Ishikawa (cell line): Measurements from ENCODE around the gene MPDZ.
A peak's percentile ranks its signal among the peaks of the same experiment; 100 is the strongest.

ENCODE experiments used
- CEBPB ChIP-seq: IDR thresholded peaks from 2 replicates; pipeline ENCODE4 v1.6.1; 2012
- CREB1 ChIP-seq: IDR thresholded peaks from 2 replicates; pipeline ENCODE4 v1.6.1; 2012; ENCODE audit warnings: low read depth
- EGR1 ChIP-seq: IDR thresholded peaks from 2 replicates; pipeline ENCODE4 v1.6.1; 2012
- EP300 ChIP-seq: IDR thresholded peaks from 2 replicates; pipeline ENCODE4 v1.6.1; 2012; ENCODE audit warnings: borderline replicate concordance
- FOXM1 ChIP-seq: IDR thresholded peaks from 2 replicates; pipeline ENCODE4 v1.6.1; 2012; ENCODE audit warnings: low read depth, borderline replicate concordance
- NFIC ChIP-seq: IDR thresholded peaks from 2 replicates; pipeline ENCODE4 v1.6.1; 2012
- RAD21 ChIP-seq: IDR thresholded peaks from 2 replicates; pipeline ENCODE4 v1.6.1; 2012; ENCODE audit warnings: low read depth
- TAF1 ChIP-seq: IDR thresholded peaks from 2 replicates; pipeline ENCODE4 v1.6.1; 2012; ENCODE audit warnings: low read depth, mild to moderate bottlenecking
- TCF12 ChIP-seq: IDR thresholded peaks from 2 replicates; pipeline ENCODE4 v1.6.1; 2012; ENCODE audit warnings: low read depth
- TEAD4 ChIP-seq: IDR thresholded peaks from 2 replicates; pipeline ENCODE4 v1.6.1; 2012
- YY1 ChIP-seq: IDR thresholded peaks from 2 replicates; pipeline ENCODE4 v1.6.1; 2012; ENCODE audit warnings: low read depth
- ZBTB7A ChIP-seq: IDR thresholded peaks from 2 replicates; pipeline ENCODE4 v1.6.1; 2012; ENCODE audit warnings: low read depth
- TF ChIP-seq, protein P1 (sequence below): IDR thresholded peaks from 2 replicates; pipeline ENCODE4 v1.6.1; 2012
- TF ChIP-seq, protein P2 (sequence below): IDR thresholded peaks from 2 replicates; pipeline ENCODE4 v1.6.1; 2012; ENCODE audit warnings: low read depth, mild to moderate bottlenecking
- TF ChIP-seq, protein P3 (sequence below): IDR thresholded peaks from 2 replicates; pipeline ENCODE4 v1.6.1; 2012

Gene MPDZ

DNA sequence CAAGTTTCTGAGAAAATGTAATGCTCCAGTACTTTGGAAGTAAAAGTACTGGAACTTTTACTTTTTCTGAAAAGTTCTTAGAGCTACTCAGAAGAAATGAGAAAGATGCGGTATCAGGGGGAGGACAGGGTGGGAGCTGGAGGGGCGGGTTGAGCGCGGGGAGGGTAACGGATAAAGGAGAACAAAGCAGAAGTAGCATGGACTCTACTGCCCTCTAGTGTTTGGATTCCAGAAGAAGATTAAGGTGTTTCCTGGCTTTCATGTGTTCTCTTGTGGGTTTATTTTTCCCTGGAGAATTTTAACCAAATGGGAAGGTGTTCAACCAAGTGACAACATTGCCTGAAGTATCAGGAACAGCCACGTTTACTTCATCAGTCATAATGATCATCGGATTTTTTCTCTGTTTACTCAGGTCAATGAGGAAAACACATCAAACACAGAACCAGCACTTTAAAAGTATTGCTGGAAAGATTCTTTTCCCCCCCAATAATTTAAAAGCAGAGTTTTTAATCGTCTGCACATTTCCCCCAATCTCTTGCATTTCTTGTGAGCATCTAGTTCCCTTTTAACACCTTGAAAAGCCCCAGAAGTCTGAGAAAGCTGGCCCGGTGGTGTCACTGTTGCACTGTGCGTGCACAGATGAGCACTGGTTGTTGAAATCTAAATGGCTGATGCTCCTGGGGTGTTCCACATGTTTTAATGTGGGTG lies 190.6 kb downstream of the MPDZ start:
- TF ChIP-seq EP300 (no peak), ZBTB7A (0 out of 2 replicates have a peak, but pooled peaks have one; percentile 49), TEAD4 (peak; percentile 62), NFIC (no peak), EGR1 (no peak), YY1 (no peak), TCF12 (no peak), FOXM1 (no peak), CEBPB (no peak), RAD21 (peak; percentile 74), TAF1 (no peak), CREB1 (no peak)
- TF ChIP-seq, protein P1, sequence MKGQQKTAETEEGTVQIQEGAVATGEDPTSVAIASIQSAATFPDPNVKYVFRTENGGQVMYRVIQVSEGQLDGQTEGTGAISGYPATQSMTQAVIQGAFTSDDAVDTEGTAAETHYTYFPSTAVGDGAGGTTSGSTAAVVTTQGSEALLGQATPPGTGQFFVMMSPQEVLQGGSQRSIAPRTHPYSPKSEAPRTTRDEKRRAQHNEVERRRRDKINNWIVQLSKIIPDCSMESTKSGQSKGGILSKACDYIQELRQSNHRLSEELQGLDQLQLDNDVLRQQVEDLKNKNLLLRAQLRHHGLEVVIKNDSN: no peak
- TF ChIP-seq, protein P2, sequence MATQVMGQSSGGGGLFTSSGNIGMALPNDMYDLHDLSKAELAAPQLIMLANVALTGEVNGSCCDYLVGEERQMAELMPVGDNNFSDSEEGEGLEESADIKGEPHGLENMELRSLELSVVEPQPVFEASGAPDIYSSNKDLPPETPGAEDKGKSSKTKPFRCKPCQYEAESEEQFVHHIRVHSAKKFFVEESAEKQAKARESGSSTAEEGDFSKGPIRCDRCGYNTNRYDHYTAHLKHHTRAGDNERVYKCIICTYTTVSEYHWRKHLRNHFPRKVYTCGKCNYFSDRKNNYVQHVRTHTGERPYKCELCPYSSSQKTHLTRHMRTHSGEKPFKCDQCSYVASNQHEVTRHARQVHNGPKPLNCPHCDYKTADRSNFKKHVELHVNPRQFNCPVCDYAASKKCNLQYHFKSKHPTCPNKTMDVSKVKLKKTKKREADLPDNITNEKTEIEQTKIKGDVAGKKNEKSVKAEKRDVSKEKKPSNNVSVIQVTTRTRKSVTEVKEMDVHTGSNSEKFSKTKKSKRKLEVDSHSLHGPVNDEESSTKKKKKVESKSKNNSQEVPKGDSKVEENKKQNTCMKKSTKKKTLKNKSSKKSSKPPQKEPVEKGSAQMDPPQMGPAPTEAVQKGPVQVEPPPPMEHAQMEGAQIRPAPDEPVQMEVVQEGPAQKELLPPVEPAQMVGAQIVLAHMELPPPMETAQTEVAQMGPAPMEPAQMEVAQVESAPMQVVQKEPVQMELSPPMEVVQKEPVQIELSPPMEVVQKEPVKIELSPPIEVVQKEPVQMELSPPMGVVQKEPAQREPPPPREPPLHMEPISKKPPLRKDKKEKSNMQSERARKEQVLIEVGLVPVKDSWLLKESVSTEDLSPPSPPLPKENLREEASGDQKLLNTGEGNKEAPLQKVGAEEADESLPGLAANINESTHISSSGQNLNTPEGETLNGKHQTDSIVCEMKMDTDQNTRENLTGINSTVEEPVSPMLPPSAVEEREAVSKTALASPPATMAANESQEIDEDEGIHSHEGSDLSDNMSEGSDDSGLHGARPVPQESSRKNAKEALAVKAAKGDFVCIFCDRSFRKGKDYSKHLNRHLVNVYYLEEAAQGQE: no peak
- TF ChIP-seq, protein P3, sequence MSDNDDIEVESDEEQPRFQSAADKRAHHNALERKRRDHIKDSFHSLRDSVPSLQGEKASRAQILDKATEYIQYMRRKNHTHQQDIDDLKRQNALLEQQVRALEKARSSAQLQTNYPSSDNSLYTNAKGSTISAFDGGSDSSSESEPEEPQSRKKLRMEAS: no peak

DNA sequence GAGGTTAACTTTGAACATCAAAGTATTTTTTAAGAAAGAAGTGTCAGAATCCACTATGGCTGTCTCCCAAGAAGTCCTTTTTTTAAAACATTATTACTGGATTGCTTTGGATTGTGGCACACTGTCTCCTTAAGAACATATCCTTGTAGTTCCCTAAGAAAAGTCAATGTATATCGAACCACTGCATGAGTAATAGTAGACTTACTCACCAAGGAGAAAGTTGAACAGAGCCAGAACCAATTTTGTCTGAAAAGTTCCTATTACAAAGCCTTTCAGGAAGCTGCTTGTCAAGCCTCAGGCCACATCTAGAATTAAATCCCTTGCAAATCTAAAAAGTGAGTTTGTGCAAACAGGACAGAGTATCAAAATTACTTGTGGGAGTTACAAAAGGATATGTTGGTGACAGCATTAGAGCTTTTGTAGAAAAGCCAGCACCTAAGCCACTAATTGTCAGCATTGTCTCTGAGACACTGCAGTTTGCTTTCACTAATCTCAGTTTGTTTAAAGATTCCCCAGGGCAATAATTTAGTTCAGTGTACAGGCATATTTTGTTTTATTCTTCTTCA lies 195.4 kb downstream of the MPDZ start:
- TF ChIP-seq ZBTB7A (no peak), YY1 (no peak), EGR1 (no peak), EP300 (no peak), CEBPB (no peak), CREB1 (no peak), FOXM1 (no peak), TEAD4 (no peak), TCF12 (no peak), TAF1 (no peak), RAD21 (no peak), NFIC (no peak)
- TF ChIP-seq, protein P2: no peak
- TF ChIP-seq, protein P1: no peak
- TF ChIP-seq, protein P3: no peak

DNA sequence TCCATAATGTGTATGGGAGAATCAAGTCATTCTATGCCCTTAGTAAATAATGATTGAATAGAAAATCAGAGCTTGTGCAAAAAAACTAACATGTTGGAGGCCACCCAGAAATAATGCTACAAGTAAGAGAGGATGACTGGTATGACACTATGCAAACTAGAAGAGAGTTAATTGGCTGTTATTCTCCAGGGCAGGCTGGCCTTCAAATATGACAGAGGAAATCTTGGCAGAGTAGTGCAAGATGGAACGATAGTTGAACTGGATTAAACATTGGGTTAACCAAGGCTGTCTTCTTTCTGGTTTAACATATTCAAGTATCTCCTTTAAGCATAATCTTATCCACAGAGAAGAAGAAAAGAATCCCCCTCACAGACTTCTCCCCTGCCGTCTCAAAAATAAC lies 196.1 kb downstream of the MPDZ start:
- TF ChIP-seq TEAD4 (no peak), CREB1 (no peak), NFIC (no peak), YY1 (no peak), FOXM1 (no peak), TAF1 (no peak), CEBPB (no peak), TCF12 (no peak), RAD21 (no peak), EP300 (no peak), EGR1 (no peak)
- TF ChIP-seq, protein P1: no peak
- TF ChIP-seq, protein P3: no peak

DNA sequence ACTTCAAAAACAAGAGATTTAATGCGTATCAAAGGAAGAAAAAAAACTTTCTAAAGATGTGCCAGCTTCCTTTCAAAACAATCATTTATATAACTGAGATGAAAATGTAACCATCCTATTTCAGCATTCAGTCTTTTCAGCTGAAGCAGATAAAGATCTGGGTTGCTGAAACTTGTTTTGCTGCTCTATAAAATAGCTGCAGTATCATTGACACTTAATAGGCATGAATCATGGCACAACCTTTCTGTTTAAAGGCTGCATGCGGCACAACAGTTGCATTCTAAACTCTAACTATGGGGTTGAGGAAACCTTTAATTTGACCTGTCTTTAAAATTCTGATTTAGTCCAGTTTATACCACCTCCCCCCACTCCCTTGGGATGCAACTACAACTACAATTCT lies 196.7 kb downstream of the MPDZ start:
- TF ChIP-seq, protein P3: no peak
- TF ChIP-seq ZBTB7A (no peak), EGR1 (no peak), TCF12 (no peak), RAD21 (no peak), EP300 (no peak), TEAD4 (no peak), CREB1 (no peak), NFIC (no peak), FOXM1 (no peak), TAF1 (no peak), CEBPB (no peak)
